GM18519 (cell line): ENCODE data around the gene DDX27.

ENCODE experiments used
- ATAC-seq: cut with Tn5 transposase; IDR thresholded peaks from one replicate; pipeline ENCODE4 v1.9.1; 2021; ENCODE audit warnings: mild to moderate bottlenecking, moderate library complexity; ENCODE audit not compliant: unreplicated experiment, low FRiP score

Gene DDX27

GRCh38 chr20:49287555-49288249 lies 68.5 kb downstream of the DDX27 start:
- ATAC-seq = no peak

DNA sequence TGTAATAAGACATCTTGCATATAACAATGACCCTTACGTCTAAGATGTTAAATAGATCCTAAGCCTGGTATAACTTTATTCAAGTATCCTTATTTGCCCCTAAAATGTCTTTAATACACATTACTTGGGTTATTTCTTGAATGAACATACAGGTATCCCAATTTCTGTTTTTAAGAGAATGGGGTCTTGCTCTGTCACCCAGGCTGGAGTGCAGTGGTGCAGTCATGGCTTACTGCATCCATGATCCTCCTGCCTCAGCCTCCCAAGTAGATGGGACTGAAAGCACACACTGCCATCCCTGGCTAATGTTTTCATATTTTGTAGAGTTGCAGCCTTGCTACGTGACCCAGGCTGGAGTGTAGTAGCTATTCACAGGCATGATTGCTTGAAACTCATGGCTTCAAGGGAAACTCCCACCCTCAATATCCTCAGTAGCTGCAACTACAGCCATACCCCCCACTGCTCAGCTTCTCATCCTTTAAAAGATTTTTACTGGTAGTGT lies 69.1 kb downstream of the DDX27 start:
- ATAC-seq = no peak

- ATAC-seq = no peak
Measured at GRCh38 chr20:49288784-49289696, 69.8 kb downstream of the DDX27 start.

DNA sequence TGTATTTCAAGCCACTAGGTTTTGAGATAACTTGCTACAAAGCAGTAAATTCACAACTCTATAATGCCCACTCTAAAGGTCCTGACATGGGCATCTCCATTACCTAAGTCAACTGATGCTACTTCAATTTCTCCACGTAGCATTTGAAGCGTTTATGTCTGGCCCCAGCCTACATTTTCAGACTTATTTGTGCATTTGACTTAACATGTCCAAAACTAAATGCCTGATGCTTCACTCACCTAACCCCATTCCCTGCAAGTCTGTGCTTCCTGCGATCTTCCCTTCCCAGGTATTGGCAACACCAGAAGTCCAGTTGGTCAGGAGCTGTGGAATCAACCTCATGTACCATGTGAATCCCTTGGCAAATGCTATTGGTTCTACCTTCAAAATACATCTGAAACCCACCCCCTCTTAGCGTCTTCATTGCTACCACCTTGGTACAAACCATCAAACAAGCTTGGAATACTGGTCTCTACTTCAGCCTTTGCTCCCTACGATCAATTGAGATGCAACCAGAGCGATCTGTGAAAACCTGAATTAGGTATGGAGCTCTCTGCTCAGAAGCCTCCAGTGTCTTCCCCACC lies 71.5 kb downstream of the DDX27 start:
- ATAC-seq = no peak

- no peak for ATAC-seq
Measured at GRCh38 chr20:49291200-49291599, 72.0 kb downstream of the DDX27 start.

DNA sequence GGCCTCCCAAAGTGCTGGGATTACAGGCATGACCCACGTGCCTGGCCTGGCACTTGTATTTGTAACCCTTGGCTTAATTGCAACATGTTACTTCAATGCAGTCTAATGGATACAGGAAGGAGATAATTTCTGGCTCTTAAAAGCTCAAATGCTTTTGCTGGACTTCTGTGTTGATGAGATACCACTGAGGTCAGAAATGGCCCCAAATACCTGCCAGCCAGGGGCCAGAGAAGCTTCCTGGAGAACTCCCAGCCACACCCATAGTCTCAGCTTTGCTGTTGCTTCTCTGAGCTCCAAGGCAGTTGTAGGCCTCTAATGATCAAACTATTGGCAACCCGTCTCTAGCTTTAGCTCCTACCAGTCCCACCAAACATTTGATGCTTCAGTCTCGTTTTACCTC lies 72.8 kb downstream of the DDX27 start:
- no peak for ATAC-seq

- ATAC-seq = no peak
Measured at GRCh38 chr20:49293122-49293521, 73.9 kb downstream of the DDX27 start.
